Measurements from ENCODE around the gene MIPEP. TPM values are rescaled to one million over a fixed set of nuclear protein-coding genes. Genes with fewer than 3 reads are reported as not detected.
"Not testable (repeated sequence)": the region's sequence is repeated elsewhere in the genome, so short reads cannot be mapped to it uniquely, and the experiment has no call there.

Gene MIPEP
- total RNA-seq, 1 donor: 3.5 TPM

DNA sequence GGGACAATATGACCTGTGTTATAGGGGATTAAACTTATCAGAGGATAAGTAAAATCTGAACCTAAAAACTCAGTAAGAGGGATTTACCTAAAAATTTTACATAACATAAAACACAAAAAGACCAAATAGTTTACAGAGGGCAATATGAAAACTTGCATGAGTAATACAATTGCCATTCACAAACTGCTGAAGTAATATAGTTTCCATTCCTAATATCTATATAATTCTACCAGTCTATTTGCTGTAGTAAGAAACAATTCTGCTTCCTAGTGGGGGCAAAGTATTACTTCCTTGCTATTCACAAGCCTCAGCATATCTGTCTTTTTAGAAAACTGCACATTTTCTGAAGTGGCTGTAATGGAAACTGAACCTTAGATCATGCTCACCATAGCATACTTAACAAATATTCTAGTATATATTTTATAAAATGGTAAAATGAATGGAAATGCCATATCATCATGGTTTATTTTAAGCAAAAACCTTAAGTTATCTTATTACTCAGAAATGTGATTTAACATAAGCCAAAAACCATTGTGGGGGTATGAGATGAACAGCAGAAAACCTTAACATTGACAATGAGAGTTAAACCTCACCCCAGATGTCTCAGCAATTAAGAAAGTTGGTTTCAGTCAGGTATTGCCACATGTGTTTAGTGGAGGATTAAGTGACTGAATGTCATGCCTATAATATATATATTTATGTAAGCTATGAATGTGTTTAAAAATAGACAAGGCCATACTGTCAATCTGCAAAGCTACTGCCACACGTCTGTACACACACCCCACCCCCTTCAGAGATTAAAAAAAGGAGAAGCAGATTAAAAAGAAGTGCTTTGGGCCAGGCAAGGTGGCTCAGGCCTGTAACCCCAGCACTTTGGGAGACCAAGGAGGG lies 136.8 kb downstream of the MIPEP start:
- no peaks in the 10 kb centered on the region for H3K4me1 ChIP-seq (ENCODE audit: insufficient read depth, low read length)
- no peaks in the 10 kb centered on the region for H3K9me3 ChIP-seq (ENCODE audit: low read depth, low read length)
- H3K4me3 ChIP-seq (ENCODE audit: low read length): no peak overlapping the region
- H3K27me3 ChIP-seq (ENCODE audit: insufficient read depth, low read length): no peaks in the 10 kb centered on the region

DNA sequence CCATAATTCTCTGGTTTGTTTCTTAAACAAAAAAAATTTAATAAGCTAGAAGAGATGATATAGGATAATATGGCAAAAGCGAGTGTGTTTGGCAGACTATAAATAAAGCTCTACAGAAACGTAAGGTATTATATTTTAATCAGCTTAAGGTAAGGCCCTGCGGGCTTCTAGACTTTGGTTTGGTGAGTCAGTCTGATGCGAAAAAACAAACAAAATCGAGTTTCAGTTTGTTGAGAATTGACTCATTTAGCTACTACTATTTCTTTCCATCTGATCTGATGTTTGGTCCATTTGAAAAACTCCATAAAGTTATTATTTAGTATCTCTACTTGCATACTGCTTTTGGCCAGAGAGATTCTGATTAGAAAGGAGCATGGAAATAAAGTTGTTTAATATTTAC lies 138.0 kb downstream of the MIPEP start:
- Histone ChIP-seq H3K4me3 (ENCODE audit: low read length) (no peak overlapping the region), H3K4me1 (ENCODE audit: insufficient read depth, low read length) (no peaks in the 10 kb centered on the region)

DNA sequence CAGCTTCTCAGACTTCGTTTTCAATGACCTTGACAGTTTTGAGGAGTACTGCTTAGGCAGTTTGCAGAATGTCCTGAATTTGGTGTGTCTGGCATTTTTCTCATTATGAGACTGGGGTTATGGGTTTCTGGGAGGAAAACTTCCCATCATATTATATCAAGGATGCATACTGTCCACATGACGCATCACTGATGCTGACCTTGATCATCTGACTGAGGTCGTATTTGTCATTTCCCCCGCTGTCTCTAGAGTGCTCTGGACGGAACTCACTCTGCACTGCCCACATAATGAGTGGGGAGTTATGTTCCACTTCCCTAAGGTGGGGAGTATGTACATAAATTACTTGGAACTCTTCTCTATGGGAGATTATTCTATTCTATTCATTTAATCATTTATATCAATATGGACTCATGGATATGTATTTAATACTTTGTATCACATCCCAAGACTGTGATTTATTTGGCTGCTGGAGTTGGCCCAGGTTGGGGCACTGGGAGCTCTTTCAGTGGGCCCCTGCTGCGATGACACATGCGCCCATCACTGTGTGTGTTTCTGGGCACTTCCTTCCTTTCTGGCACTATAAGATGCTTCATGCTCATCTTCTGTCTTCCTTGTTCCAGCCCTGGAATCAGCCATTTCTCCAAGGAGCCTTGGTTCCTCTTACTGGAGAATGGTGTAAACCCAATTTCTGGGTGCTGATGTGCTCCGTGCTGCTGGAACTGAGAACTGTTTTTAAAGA lies 138.6 kb downstream of the MIPEP start:
- H3K4me1 ChIP-seq (ENCODE audit: insufficient read depth, low read length): no peaks in the 10 kb centered on the region
- H3K27me3 ChIP-seq (ENCODE audit: insufficient read depth, low read length): no peaks in the 10 kb centered on the region
- H3K9me3 ChIP-seq (ENCODE audit: low read depth, low read length): no peaks in the 10 kb centered on the region
- H3K4me3 ChIP-seq (ENCODE audit: low read length): no peak overlapping the region

More for the DNA sequence above, 138.0 kb downstream of the MIPEP start:
- Histone ChIP-seq H3K9me3 (ENCODE audit: low read depth, low read length) (no peaks in the 10 kb centered on the region), H3K27me3 (ENCODE audit: insufficient read depth, low read length) (no peaks in the 10 kb centered on the region)

DNA sequence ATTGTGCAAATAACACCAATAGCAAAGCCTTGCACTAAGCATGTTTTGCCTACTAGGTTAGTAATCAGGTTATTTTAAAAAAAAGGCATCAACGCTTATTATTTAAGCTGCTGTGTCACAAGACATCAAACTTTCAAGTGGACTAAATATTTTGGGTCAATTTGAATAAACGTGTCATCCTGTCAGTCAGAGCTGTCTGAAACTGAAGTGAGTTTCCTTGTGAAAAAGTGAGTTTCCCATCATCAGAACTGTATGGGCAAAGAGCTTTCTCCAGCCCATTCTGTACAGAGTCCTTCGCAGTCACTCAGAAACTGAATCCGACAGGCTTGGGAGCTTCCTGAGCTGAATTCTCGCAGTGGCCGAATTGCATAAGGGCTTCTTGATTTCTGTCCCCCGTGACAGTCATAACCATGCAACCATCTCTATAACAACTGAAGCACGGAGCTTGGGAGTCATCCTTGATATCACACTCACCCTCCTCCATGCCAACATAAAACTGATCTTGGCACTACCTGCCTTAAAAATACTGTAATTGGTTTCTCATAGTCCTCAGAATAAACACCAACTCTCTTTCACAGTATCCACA lies 139.8 kb downstream of the MIPEP start:
- Histone ChIP-seq H3K4me3 (ENCODE audit: low read length) (no peak overlapping the region), H3K27me3 (ENCODE audit: insufficient read depth, low read length) (no peaks in the 10 kb centered on the region), H3K9me3 (ENCODE audit: low read depth, low read length) (no peaks in the 10 kb centered on the region), H3K4me1 (ENCODE audit: insufficient read depth, low read length) (no peaks in the 10 kb centered on the region)

DNA sequence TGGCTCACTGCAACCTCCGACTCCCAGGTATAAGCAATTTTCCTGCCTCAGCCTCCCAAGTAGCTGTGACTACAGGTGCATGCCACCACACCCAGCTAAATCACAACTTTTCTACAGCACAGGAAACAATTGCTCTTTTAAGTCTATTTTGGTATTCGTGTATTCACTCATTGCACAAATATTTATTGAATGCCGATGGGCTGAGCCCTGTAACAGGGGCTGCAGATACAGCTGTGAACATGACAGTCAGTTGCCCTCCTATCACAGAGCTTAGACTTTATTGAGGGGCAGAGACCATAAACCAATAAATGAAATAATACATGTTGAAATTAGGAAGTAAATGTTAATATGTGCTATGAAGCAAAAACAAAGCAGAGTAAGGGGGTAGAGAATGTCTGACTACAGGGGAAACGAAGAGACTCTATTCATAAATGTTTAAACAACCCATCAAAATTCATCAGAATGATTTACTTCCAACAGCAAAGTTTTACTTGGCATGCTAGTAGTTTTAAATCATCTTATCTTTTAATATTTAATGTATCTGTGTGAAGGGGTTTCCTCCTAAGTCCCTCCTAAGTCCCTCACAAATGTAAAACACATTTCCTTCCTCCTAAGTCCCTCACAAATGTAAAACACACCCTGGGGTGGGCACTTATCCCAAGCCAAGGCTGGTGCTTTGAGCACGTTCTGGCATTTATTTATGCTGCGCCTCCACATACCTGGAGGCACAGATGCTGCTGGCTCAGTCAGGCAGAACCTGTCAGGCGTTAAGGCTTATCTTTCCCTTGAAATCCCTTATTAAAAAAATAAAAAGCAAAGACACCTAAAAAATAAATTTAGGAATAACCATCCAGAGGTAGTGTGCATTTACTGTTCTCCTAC lies 140.8 kb downstream of the MIPEP start:
- Histone ChIP-seq H3K27me3 (ENCODE audit: insufficient read depth, low read length) (no peaks in the 10 kb centered on the region), H3K9me3 (ENCODE audit: low read depth, low read length) (no peaks in the 10 kb centered on the region), H3K4me1 (ENCODE audit: insufficient read depth, low read length) (peaks cover 3% of the 10 kb centered on the region), H3K4me3 (ENCODE audit: low read length) (no peak overlapping the region)

DNA sequence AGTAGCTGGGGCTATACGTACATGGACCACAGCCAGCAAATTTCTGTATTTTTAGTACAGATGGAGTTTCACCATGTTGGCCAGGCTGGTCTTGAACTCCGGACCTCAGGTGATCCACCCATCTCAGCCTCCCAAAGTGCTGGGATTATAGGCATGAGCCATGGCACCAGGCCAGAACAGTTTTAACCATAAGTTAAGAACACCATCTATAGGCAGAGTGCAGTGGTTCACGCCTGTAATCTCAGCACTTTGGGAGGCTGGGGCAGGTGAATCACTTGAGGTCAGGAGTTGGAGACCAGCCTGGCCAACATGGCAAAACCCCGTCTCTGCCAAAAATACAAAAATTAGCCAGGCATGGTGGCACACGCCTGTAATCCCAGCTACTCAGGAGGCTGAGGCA lies 143.1 kb downstream of the MIPEP start:
- not testable (repeated sequence) for H3K9me3 ChIP-seq (ENCODE audit: low read depth, low read length); H3K27me3 ChIP-seq (ENCODE audit: insufficient read depth, low read length); H3K4me3 ChIP-seq (ENCODE audit: low read length); H3K4me1 ChIP-seq (ENCODE audit: insufficient read depth, low read length)

DNA sequence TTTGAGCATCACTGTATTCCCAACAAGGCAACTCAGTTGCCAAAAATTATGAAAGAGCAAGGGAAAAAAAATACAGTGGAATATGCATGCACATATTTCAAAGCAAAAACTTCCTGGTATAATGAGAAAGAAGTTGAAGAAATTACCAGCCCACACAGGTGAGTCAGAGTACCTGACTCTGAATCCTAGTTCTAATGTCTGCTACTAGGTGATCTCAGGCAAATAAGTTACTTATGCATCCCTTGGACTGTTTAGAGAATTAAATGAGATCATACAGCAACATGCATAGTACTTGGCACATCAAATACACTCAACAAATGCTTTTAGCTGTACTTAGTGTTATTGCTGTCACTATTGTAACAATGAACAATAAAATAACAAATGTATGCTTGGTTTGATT lies 144.9 kb downstream of the MIPEP start:
- Histone ChIP-seq H3K9me3 (ENCODE audit: low read depth, low read length) (no peaks in the 10 kb centered on the region), H3K4me1 (ENCODE audit: insufficient read depth, low read length) (peaks cover 3% of the 10 kb centered on the region), H3K27me3 (ENCODE audit: insufficient read depth, low read length) (no peaks in the 10 kb centered on the region), H3K4me3 (ENCODE audit: low read length) (no peak overlapping the region)

DNA sequence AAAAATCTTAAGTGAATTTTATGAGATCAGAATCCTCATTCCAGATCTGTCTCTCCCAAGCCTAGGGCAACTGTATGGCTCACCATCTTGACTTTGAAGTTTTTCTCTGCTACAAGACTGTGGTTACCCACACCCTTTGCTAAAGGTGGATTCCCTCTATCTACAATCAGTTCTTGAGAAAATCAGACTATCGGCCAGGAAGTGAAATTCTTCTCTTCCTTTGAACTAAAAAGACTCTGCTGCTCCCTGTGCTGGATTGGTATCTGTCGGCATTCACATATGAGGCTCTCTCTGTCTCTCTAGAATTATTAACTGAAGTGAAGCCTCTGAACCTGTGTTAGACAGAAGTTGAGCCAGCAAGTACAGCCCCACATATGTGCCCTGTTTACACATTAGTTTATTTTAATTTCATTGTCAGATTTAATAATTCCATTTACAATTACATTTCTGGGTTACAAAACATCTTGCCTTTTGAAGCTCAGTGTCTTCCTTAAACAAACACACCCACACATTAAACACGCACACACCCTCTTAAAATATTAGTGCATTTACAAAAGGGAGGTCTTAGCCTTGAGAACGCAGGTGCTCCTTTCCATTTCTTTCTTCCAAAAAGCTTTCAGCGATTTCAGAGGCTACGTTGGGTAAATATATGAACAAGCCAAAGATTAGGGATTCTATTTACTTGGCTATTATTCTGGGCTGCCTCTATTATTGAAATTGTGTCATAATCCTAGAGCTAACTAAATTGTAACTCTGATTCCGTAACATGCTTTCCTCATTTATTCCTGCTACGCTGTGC lies 145.7 kb downstream of the MIPEP start:
- H3K4me3 ChIP-seq (ENCODE audit: low read length): no peak overlapping the region
- no peaks in the 10 kb centered on the region for H3K9me3 ChIP-seq (ENCODE audit: low read depth, low read length)
- peaks cover 3% of the 10 kb centered on the region for H3K4me1 ChIP-seq (ENCODE audit: insufficient read depth, low read length)
- H3K27me3 ChIP-seq (ENCODE audit: insufficient read depth, low read length): no peaks in the 10 kb centered on the region

DNA sequence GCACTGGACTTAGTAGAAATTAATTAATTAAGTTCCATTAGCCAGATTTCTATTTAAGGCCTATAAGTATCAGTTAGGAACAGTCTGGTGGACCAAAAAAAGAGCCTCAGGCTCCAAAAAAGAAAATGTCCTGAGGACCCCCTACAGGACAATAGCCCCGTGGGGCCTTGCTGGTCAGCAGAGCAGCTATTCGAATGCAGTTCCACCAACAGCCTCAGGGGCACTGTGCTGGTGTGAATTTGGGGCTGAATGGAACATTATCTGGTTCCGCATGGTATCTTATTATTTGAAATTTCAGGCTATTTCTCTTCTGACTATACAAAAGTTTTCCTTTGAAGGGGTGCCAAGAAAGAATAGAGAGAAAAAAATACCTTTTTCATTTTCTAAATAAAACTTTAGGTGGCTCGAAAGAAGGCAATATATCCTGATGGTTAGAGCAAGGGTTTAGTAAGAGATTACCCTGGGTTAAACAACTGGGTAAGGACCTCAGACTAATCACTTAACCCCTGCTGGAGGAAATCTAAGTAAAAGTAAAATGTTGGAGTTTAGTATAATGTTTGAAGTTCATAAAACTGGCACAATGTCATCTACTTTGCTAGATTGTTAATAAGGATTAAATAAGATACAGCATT lies 147.2 kb downstream of the MIPEP start:
- Histone ChIP-seq H3K4me1 (ENCODE audit: insufficient read depth, low read length) (peaks cover 3% of the 10 kb centered on the region), H3K4me3 (ENCODE audit: low read length) (no peak overlapping the region), H3K27me3 (ENCODE audit: insufficient read depth, low read length) (no peaks in the 10 kb centered on the region), H3K9me3 (ENCODE audit: low read depth, low read length) (no peaks in the 10 kb centered on the region)

DNA sequence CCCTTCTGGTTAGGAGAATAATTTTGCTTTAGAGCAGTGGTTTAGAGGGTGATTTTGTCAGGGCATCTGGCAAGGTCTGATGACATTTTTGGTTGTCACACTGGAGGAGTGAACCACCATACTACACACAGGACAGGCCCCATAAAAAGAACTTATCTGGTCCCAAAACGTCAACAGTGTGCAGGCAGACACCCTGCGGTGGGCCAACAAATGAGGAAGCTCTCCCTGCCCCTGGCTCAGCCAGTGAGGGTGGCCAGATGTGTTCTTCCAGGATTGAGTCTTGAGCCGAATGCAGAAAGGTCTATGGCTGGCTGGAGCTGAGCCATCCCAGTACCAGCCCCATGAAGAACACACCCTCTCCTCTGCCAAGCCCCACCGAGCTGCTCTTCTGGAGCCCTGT lies 149.2 kb downstream of the MIPEP start:
- H3K4me3 ChIP-seq (ENCODE audit: low read length): no peak overlapping the region
- H3K4me1 ChIP-seq (ENCODE audit: insufficient read depth, low read length): peaks cover 3% of the 10 kb centered on the region
- no peaks in the 10 kb centered on the region for H3K9me3 ChIP-seq (ENCODE audit: low read depth, low read length)
- H3K27me3 ChIP-seq (ENCODE audit: insufficient read depth, low read length): no peaks in the 10 kb centered on the region

DNA sequence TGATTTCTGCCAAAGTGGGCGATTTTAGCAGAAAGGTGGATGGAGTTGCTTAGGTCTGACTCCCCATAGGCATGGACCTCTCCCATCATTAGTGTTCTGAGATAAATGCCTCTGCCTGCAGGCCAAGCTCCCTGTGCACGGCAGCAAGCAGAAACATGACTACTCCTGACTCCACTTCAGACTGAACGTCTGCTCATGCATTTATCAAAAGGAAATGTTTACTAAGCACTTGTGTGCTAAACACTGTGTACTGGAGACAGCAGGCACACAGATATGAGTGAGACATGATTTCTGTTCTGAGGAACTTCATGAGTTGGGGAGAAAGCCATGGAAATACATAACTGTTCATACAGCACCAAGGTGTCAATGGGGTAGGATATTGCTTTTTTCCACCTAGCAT lies 149.6 kb downstream of the MIPEP start:
- no peaks in the 10 kb centered on the region for H3K9me3 ChIP-seq (ENCODE audit: low read depth, low read length)
- peaks cover 3% of the 10 kb centered on the region for H3K4me1 ChIP-seq (ENCODE audit: insufficient read depth, low read length)
- no peaks in the 10 kb centered on the region for H3K27me3 ChIP-seq (ENCODE audit: insufficient read depth, low read length)
- no peak overlapping the region for H3K4me3 ChIP-seq (ENCODE audit: low read length)

DNA sequence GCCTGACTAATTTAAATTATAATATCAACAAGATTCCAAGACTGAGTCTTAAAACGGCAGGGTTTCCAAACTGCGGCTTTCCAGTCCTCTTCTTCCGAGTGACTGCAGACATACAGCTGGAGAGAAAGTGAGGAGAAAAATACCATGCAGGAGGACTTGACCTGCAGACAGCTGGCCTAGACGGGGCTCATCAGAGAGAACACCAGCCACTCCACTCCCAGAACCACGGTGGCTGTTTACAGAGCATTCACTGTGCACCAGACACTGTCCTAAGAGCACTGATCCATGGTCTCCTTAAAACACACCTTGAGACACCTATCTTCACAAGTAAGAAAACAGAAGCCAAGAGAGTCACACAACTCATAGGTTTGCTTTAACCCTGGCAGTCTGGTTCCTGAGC lies 152.7 kb downstream of the MIPEP start:
- H3K4me3 ChIP-seq (ENCODE audit: low read length): no peak overlapping the region
- no peaks in the 10 kb centered on the region for H3K4me1 ChIP-seq (ENCODE audit: insufficient read depth, low read length)
- H3K27me3 ChIP-seq (ENCODE audit: insufficient read depth, low read length): no peaks in the 10 kb centered on the region
- H3K9me3 ChIP-seq (ENCODE audit: low read depth, low read length): no peaks in the 10 kb centered on the region

DNA sequence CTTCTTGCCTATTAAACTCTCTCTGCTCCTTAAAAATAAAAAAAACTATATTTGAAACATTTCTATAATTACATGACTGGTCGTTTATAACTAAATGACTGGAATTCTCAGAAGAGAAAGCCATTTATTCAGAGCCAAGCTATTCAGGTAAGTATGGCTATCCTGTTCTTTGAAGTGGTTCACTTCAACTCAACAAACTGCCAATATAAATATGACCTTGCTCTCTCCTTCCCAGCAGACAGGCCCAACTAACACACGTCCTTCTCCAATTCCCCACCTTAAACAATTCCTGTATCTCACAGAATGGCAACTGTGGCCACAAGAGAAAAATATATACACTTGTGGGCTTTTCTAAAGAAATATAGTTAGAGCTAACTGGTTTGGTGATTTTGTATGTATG lies 153.9 kb downstream of the MIPEP start:
- H3K27me3 ChIP-seq (ENCODE audit: insufficient read depth, low read length): no peaks in the 10 kb centered on the region
- no peaks in the 10 kb centered on the region for H3K4me1 ChIP-seq (ENCODE audit: insufficient read depth, low read length)
- H3K9me3 ChIP-seq (ENCODE audit: low read depth, low read length): no peaks in the 10 kb centered on the region
- H3K4me3 ChIP-seq (ENCODE audit: low read length): no peak overlapping the region

DNA sequence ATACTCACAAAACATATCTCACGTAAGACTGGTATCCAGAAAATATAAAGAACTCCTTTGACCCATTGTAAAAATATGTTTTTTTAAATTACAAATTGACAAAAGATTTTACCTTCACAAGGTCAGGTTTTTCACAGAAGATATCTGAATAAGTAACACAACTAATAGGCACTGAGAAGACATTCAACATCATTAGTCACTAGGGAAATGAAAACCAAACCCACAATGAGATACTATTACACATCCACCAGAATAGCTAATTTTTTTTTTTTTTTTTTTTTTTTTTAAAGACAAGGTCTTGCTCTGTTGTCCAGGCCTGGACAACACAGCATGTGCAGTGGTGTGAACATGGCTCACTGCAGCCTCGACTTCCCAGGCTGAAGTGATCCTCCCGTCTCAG lies 157.5 kb downstream of the MIPEP start:
- H3K4me3 ChIP-seq (ENCODE audit: low read length): no peak overlapping the region
- no peaks in the 10 kb centered on the region for H3K9me3 ChIP-seq (ENCODE audit: low read depth, low read length)
- H3K27me3 ChIP-seq (ENCODE audit: insufficient read depth, low read length): no peaks in the 10 kb centered on the region
- H3K4me1 ChIP-seq (ENCODE audit: insufficient read depth, low read length): no peaks in the 10 kb centered on the region
